ENCODE measurements around the gene CELF3.
A peak's percentile ranks its signal among the peaks of the same experiment; 100 is the strongest.

The CELF3 gene

DNA sequence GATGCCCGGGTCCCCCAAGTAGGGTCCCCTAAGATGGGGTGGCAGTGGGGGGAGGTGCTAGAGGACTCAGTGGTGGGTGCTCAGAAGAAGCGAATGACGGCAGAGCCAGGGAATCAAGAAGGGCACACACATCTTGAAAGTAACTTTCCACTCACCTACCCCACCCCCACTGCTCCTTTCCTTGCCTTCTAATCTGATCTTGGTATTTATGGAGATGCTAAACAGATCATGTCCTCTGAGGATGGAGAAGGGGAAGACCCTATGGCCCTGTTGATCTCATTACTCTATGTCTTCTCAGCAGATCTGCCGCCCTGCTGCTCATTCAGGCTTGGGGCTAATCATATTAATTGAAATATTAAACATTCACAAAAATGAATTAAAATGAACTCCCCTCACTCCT lies 2.1 kb upstream of the CELF3 start:
- H3K9me3 ChIP-seq (ENCODE audit: control insufficient read depth, low read length), result no peaks in the 10 kb centered on the region
- no peak overlapping the region for H3K4me3 ChIP-seq (ENCODE audit: low read length)
- no peak for DNase-seq (ENCODE audit: low read depth)
- no peak overlapping the region for H3K9ac ChIP-seq (ENCODE audit: low read length)
- no peaks in the 10 kb centered on the region for H3K36me3 ChIP-seq (ENCODE audit: control insufficient read depth, insufficient read depth, low read length, severe bottlenecking)
- H3K4me1 ChIP-seq (ENCODE audit: control insufficient read depth, insufficient read depth, low read length), result peaks cover 19% of the 10 kb centered on the region
- peaks cover 61% of the 10 kb centered on the region for H3K27me3 ChIP-seq (replicated peaks; ENCODE audit: control insufficient read depth, insufficient read depth, low read length)

DNA sequence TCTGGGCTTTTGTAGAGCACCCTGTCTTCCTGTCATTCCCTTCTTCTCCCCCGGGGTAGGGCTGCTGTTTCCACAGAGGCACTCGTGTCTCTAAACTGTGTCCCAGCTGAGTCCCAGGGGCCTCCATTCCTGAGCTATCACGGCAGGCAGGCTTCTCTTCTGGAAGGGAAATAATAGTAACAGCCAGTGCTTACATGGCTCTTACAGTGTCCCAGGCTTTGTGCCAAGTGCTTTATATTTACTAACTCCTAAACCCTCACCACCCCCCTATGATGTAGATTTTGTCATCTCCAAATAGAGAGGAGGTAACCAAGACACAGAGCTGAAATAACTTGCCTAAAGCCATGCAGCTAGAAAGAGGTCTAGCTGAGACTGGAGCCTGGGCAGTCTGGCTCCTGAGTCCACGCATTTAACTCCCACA lies 1.4 kb upstream of the CELF3 start:
- H3K4me1 ChIP-seq (ENCODE audit: control insufficient read depth, insufficient read depth, low read length), result peaks cover 19% of the 10 kb centered on the region
- H3K36me3 ChIP-seq (ENCODE audit: control insufficient read depth, insufficient read depth, low read length, severe bottlenecking), result no peaks in the 10 kb centered on the region
- peak; percentile 11 for DNase-seq (ENCODE audit: low read depth)
- H3K27me3 ChIP-seq (replicated peaks; ENCODE audit: control insufficient read depth, insufficient read depth, low read length), result peaks cover 67% of the 10 kb centered on the region
- H3K4me3 ChIP-seq (ENCODE audit: low read length), result no peak overlapping the region
- no peaks in the 10 kb centered on the region for H3K9me3 ChIP-seq (ENCODE audit: control insufficient read depth, low read length)
- no peak overlapping the region for H3K9ac ChIP-seq (ENCODE audit: low read length)

DNA sequence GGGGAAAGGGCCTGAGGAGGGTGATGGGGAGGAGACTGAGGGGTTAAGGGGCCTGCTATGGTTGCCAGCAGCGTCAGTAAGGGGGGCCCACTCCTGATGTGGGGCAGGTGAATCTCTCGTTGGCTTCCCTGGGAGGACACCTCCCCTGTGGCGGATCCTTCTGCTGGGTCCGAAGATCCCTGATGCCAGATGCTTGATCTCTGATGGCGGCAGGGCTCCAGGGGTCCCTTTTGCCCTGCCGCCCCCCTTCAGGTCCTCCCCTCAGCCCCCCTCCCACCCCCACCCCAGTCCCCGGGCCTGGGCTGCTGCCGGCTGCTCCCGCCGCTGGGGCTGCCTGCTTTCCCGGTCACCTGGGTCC lies 219 bp downstream of the CELF3 start:
- Histone ChIP-seq H3K36me3 (ENCODE audit: control insufficient read depth, insufficient read depth, low read length, severe bottlenecking) (no peaks in the 10 kb centered on the region), H3K4me1 (ENCODE audit: control insufficient read depth, insufficient read depth, low read length) (peaks cover 16% of the 10 kb centered on the region), H3K9ac (ENCODE audit: low read length) (no peak overlapping the region), H3K27me3 (replicated peaks; ENCODE audit: control insufficient read depth, insufficient read depth, low read length) (peaks cover 71% of the 10 kb centered on the region), H3K9me3 (ENCODE audit: control insufficient read depth, low read length) (no peaks in the 10 kb centered on the region), H3K4me3 (ENCODE audit: low read length) (no peak overlapping the region)
- DNase-seq (ENCODE audit: low read depth), result no peak

DNA sequence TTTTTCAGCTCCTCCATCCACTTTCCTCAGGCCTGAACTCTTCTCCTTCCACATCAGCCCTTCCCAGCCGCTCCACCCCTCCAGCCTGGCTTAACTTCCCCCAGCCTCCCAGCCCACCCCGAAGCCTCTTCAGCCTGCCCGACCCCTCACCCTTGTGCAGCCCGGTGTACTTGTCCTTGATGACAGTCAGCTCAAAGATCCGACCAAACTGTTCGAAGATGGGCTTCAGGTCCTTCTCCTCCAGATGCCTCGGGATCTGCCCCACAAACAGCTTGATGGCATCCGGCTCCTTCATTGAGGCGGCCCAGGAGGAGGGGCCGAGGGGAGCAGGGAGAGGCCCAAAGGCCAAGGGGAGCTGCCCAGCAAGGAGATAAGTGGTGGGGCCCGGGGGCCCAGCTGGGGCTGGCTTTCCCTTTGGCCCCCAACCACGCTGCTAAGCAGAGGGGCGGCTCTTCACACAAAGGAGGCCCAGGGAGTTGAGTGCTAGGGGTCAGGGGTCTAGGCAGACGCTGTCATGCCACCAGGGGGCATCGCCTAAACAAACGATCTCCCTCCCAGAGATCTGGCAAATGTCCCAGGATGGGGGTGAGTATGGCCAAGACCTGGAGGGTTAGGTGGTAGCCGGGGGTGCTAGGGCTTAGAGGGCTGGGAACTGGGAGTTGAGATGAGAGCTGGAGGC lies 738 bp downstream of the CELF3 start:
- H3K4me3 ChIP-seq (ENCODE audit: low read length), result no peak overlapping the region

DNA sequence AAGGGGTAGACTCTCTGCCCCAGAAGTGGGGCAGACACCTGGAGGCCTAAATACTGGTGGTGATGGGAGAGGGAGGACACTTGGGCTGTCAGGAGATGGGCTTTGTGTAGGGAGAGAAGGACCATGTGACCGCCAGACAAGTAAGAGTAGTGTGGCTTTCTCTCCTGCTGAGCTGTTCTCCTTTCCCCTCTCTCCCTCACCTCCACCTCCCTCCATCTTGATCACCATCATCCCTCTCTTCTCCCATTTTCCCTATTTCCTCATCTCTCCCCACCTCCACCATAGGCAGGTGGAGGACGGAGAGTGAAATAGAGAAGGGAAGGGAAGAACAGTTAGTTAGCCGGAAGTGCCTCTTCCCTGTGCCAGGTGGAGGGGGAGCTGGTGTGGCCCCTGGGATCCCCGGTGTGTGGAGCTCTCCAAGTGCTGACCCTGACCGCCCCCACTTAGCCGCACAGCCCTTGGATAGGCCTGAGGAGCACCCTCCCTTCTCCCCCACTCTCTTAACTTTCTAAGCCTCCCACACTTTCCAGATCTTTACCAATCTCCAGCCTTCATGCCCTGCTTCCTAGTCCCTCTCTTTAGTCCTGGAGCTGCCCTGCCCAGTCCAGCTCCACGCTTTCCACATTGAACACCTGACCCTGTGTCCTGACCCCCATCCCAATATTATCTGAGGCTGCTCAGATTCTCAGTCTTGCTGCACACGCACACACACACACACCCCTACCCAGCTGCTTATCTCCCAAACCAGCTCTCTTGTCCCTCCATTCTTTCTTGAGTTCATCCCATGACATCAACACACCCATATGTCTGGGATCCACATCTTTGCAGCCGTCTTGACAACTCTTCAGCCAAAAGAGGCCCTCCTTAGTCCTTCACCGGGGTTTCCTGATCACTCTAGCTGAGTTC lies 1.5 kb downstream of the CELF3 start:
- H3K36me3 ChIP-seq (ENCODE audit: control insufficient read depth, insufficient read depth, low read length, severe bottlenecking), result no peaks in the 10 kb centered on the region
- DNase-seq (ENCODE audit: low read depth), result no peak
- H3K9ac ChIP-seq (ENCODE audit: low read length), result no peak overlapping the region
- H3K27me3 ChIP-seq (replicated peaks; ENCODE audit: control insufficient read depth, insufficient read depth, low read length), result peaks cover 81% of the 10 kb centered on the region
- H3K9me3 ChIP-seq (ENCODE audit: control insufficient read depth, low read length), result no peaks in the 10 kb centered on the region
- H3K4me1 ChIP-seq (ENCODE audit: control insufficient read depth, insufficient read depth, low read length), result peaks cover 7% of the 10 kb centered on the region
- H3K4me3 ChIP-seq (ENCODE audit: low read length), result no peak overlapping the region

More for the DNA sequence above, 738 bp downstream of the CELF3 start:
- H3K9me3 ChIP-seq (ENCODE audit: control insufficient read depth, low read length), result no peaks in the 10 kb centered on the region
- H3K4me1 ChIP-seq (ENCODE audit: control insufficient read depth, insufficient read depth, low read length), result peaks cover 13% of the 10 kb centered on the region
- H3K27me3 ChIP-seq (replicated peaks; ENCODE audit: control insufficient read depth, insufficient read depth, low read length), result peaks cover 75% of the 10 kb centered on the region
- no peak overlapping the region for H3K9ac ChIP-seq (ENCODE audit: low read length)
- no peak for DNase-seq (ENCODE audit: low read depth)
- H3K36me3 ChIP-seq (ENCODE audit: control insufficient read depth, insufficient read depth, low read length, severe bottlenecking), result no peaks in the 10 kb centered on the region

DNA sequence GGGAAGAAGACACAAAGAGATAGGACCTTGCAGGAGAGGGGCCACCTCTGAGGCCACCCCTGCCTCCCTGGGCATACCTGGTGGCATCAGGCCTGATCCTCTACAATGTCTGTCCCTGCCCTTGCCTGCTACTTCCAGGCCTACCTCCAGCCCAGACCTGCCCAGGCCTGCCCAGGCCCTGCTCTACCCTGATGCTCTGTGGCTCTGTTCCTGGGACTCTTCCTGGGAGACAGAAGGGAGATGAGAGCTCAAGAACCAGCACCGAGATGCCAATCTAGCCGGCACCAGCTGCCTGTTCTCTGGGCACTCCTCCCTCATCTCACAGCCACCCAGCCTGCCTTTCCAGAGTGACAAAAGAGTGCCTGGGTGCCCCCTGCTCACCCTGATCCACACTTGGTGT lies 2.7 kb downstream of the CELF3 start:
- Histone ChIP-seq H3K36me3 (ENCODE audit: control insufficient read depth, insufficient read depth, low read length, severe bottlenecking) (no peaks in the 10 kb centered on the region), H3K4me1 (ENCODE audit: control insufficient read depth, insufficient read depth, low read length) (peaks cover 7% of the 10 kb centered on the region), H3K27me3 (replicated peaks; ENCODE audit: control insufficient read depth, insufficient read depth, low read length) (peaks cover 84% of the 10 kb centered on the region), H3K4me3 (ENCODE audit: low read length) (no peak overlapping the region), H3K9me3 (ENCODE audit: control insufficient read depth, low read length) (no peaks in the 10 kb centered on the region), H3K9ac (ENCODE audit: low read length) (no peak overlapping the region)
- no peak for DNase-seq (ENCODE audit: low read depth)

DNA sequence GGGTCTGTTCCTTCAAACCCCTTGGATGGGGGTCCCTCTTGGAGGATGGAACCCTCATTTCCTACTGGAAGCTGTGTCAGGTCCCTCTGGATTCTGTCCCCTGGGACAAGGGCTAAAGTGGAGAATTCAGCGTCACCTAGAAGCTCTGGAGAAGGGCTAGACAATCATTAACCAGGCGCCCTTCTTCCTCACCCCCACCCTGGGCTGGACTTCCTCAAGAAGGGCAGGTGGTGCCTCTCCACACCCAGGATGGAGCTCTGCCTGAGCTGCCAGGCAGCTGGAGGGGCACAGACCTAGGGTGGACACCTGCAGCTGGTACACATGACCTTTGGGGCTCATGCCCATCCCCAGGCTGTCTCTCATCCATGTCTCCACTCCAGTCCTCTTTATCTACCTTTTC lies 3.6 kb downstream of the CELF3 start:
- H3K4me3 ChIP-seq (ENCODE audit: low read length), result no peak overlapping the region
- no peaks in the 10 kb centered on the region for H3K9me3 ChIP-seq (ENCODE audit: control insufficient read depth, low read length)
- no peak for DNase-seq (ENCODE audit: low read depth)
- no peaks in the 10 kb centered on the region for H3K36me3 ChIP-seq (ENCODE audit: control insufficient read depth, insufficient read depth, low read length, severe bottlenecking)
- H3K9ac ChIP-seq (ENCODE audit: low read length), result no peak overlapping the region
- H3K4me1 ChIP-seq (ENCODE audit: control insufficient read depth, insufficient read depth, low read length), result peaks cover 4% of the 10 kb centered on the region
- peaks cover 80% of the 10 kb centered on the region for H3K27me3 ChIP-seq (replicated peaks; ENCODE audit: control insufficient read depth, insufficient read depth, low read length)

DNA sequence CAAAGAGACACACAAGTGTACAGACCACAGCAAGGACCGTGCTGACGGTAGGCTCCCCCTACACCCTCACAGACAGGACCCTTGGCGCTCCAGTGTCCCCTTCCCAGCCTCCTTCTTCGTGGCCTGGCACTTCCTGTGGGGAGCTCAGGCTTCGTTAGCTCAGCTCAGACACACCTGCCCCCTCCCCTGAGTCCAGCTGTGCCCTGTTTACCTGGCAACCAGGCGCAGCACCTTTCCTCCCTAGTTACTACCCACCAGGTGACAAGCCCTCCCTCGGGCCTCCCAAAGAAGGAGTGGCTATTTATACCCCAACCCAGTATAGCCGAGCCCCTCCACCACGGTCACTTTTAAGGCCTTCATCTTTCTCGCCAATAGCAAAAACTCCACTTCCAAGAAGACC lies 4.7 kb downstream of the CELF3 start:
- Histone ChIP-seq H3K4me3 (ENCODE audit: low read length) (no peak overlapping the region), H3K4me1 (ENCODE audit: control insufficient read depth, insufficient read depth, low read length) (no peaks in the 10 kb centered on the region), H3K9me3 (ENCODE audit: control insufficient read depth, low read length) (no peaks in the 10 kb centered on the region), H3K36me3 (ENCODE audit: control insufficient read depth, insufficient read depth, low read length, severe bottlenecking) (no peaks in the 10 kb centered on the region), H3K27me3 (replicated peaks; ENCODE audit: control insufficient read depth, insufficient read depth, low read length) (peaks cover 70% of the 10 kb centered on the region), H3K9ac (ENCODE audit: low read length) (no peak overlapping the region)
- DNase-seq (ENCODE audit: low read depth), result no peak

DNA sequence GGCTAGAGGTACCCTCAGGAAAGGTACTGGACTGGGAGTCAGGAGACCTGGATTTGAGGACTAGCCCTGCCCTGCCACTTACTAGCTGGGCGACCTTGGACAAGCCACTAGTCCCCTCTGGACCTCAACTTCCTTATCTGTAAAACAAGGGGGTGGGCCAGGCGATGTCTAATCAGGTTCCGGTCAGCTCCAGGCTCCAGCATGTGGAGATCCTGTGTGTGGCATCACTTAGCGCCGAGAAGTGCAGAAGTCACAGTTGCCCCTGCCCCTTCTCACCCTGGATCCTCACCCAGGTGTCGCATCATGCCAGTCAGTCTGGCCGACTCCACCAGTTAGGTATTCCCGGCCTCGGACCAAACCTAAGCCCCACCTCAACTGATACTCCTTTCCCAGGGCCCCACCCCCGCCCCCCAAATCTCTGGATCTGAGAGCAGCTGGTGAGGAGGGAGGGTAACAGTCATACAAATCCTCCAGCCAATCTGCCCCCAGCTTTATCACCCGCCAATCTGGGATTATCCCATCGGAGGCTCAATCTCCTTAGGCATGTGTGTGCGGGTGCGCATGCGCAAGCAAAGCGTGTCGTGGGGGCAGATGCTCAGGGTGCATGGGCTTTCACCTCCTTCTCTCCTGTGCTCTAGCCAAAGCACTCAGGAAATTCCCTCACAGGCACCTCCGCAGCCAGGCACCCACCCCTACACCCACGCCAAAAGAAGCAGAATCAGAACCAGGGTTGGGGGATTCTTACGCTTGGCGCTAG lies 5.4 kb downstream of the CELF3 start:
- no peak for DNase-seq (ENCODE audit: low read depth)
- Histone ChIP-seq H3K4me3 (ENCODE audit: low read length) (no peak overlapping the region), H3K4me1 (ENCODE audit: control insufficient read depth, insufficient read depth, low read length) (no peaks in the 10 kb centered on the region), H3K9ac (ENCODE audit: low read length) (no peak overlapping the region), H3K9me3 (ENCODE audit: control insufficient read depth, low read length) (no peaks in the 10 kb centered on the region), H3K27me3 (replicated peaks; ENCODE audit: control insufficient read depth, insufficient read depth, low read length) (peaks cover 65% of the 10 kb centered on the region), H3K36me3 (ENCODE audit: control insufficient read depth, insufficient read depth, low read length, severe bottlenecking) (no peaks in the 10 kb centered on the region)

DNA sequence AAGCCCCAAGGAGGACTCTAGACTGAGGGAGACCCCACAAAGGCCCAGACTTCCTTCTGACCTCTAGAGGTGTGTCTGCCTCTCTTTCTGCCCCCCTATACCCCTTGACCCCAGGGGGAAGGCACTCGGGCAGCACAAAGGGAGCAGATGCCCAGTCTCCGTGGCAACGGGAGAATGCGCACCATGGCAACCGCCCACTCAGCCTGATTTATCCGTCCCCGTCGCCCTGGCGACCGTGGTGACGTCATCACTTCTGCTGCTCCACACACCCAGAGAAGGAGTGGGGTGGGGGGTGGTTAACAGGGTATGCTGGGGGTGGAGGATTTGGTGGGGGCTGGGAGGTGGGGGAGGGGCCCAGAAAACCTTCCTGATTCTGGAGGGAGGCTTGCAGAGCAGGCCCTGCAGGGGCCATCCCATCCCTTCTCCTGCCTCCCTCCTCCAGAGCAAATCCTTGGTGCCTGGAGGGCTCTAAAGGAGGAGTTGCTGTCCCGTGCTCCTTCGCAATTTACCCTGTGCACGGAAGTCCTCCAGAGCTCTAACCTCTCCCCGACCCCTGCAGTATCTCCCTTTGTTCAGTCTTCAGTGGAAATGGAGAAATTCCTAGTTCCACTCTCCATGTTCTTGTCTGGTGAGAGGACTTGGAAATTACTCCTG lies 6.3 kb downstream of the CELF3 start:
- DNase-seq (ENCODE audit: low read depth), result no peak
- Histone ChIP-seq H3K4me3 (ENCODE audit: low read length) (no peak overlapping the region), H3K4me1 (ENCODE audit: control insufficient read depth, insufficient read depth, low read length) (no peaks in the 10 kb centered on the region)

DNA sequence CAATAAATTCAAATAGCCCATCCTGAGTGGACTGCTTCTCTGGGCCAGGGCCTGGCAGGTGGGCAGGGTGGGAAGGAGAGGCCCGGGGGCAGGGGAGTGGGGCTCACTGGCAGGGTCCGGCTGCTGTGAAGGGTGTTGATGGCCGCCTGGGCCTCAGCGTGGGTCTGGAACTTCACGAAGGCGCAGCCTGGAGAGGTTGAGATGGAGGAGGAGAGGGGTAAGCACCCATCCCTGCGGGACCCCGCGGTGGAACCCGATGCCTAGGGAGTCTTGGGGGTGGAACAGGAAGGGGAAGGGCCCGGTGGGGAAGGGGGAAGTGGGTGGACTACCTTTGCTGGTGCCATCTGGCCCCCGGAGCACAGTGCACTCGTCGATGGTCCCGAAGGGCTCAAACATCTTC lies 7.7 kb downstream of the CELF3 start:
- Histone ChIP-seq H3K4me1 (ENCODE audit: control insufficient read depth, insufficient read depth, low read length) (no peaks in the 10 kb centered on the region), H3K9ac (ENCODE audit: low read length) (no peak overlapping the region), H3K9me3 (ENCODE audit: control insufficient read depth, low read length) (no peaks in the 10 kb centered on the region), H3K27me3 (replicated peaks; ENCODE audit: control insufficient read depth, insufficient read depth, low read length) (peaks cover 43% of the 10 kb centered on the region), H3K4me3 (ENCODE audit: low read length) (no peak overlapping the region), H3K36me3 (ENCODE audit: control insufficient read depth, insufficient read depth, low read length, severe bottlenecking) (no peaks in the 10 kb centered on the region)
- DNase-seq (ENCODE audit: low read depth), result no peak

More for the DNA sequence above, 6.3 kb downstream of the CELF3 start:
- Histone ChIP-seq H3K27me3 (replicated peaks; ENCODE audit: control insufficient read depth, insufficient read depth, low read length) (peaks cover 56% of the 10 kb centered on the region), H3K36me3 (ENCODE audit: control insufficient read depth, insufficient read depth, low read length, severe bottlenecking) (no peaks in the 10 kb centered on the region), H3K9me3 (ENCODE audit: control insufficient read depth, low read length) (no peaks in the 10 kb centered on the region), H3K9ac (ENCODE audit: low read length) (no peak overlapping the region)

All from adipocyte (in vitro differentiated cells).